Testis (tissue), 3 donors: Measurements from ENCODE around the gene PLCB1. TPM values are rescaled to one million over a fixed set of nuclear protein-coding genes. Genes with fewer than 3 reads are reported as not detected.
A peak's percentile ranks its signal among the peaks of the same experiment; 100 is the strongest.

Experiments
- DNase-seq: peaks from one replicate; pipeline ENCODE4 v3.0.0-alpha.2; 2019
- H3K27ac ChIP-seq, 2 donors: fragments of 200-600 bp; sonication (generic); one replicate each; pipeline ENCODE4 v1.5.1; 2019
- H3K27me3 ChIP-seq: fragments of 200-600 bp; sonication (generic); one replicate; pipeline ENCODE4 v1.5.1; 2019
- H3K36me3 ChIP-seq: fragments of 200-600 bp; sonication (generic); one replicate; pipeline ENCODE4 v1.5.1; 2017; ENCODE audit warnings: low read depth; ENCODE audit errors: missing control alignments
- H3K4me1 ChIP-seq: fragments of 200-600 bp; sonication (generic); one replicate; pipeline ENCODE4 v1.5.1; 2019
- H3K4me3 ChIP-seq, 2 donors: fragments of 200-600 bp; sonication (generic); one replicate each; pipeline ENCODE4 v1.5.1; 2017 to 2019
- H3K9me3 ChIP-seq: fragments of 200-600 bp; sonication (generic); one replicate; pipeline ENCODE4 v1.5.1; 2017
- CTCF ChIP-seq, 3 experiments: fragments of 450-650 bp in 2 of 3; fragments of 200-600 bp in 1 of 3; sonication (generic) in 1 of 3; IDR thresholded peaks; one replicate each; pipeline ENCODE4 v1.5.1; 2016 to 2019; ENCODE audit warnings: antibody characterized with exemption in 3 of 3, mild to moderate bottlenecking in 2 of 3, moderate library complexity in 1 of 3
- POLR2A ChIP-seq: fragments of 450-650 bp; IDR thresholded peaks from one replicate; pipeline ENCODE4 v1.6.1; 2017; ENCODE audit warnings: antibody characterized with exemption, mild to moderate bottlenecking, moderate library complexity
- WGBS, 2 donors: methylation state at CpG; one replicate each; pipeline ENCODE4 v1.1.5; 2018; 5-methylcytosine and 5-hydroxymethylcytosine counted together
- intact Hi-C: fragments of 100-400 bp; cut with DNase I; formaldehyde crosslinking; loops from one replicate; pipeline ENCODE4 v1.15.1; 2023; ENCODE audit warnings: low total_unique reads
- polyA plus RNA-seq: library from polyadenylated mRNA; stranded (reverse); fragments of 350-450 nt; fragmentation: Illumina TruSeq; extraction: RNeasy Lipid Tissue Mini Kit (QIAGEN cat#74804); gene quantifications from one replicate; pipeline ENCODE4 v1.2.3, GENCODE V29; 2014; ENCODE audit warnings: low read depth, low replicate concordance; ENCODE audit not compliant: insufficient read depth
- total RNA-seq, 2 donors: library from RNA; depleted of rRNA; stranded (reverse); fragments of >200 nt; gene quantifications; one replicate each; pipeline ENCODE4 v1.2.3, GENCODE V29; 2016

PLCB1 gene
- total and polyA plus RNA-seq, 3 donors from 2014 or later, result 3.1 to 9.8 (median 8.2) TPM

GRCh38 chr20:8808202-8808535 is 676.1 kb downstream of the PLCB1 start:
- Histone ChIP-seq H3K4me3 (no peak overlapping the region), H3K36me3 (no peaks in the 10 kb centered on the region), H3K27ac (no peak overlapping the region), H3K27me3 (no peaks in the 10 kb centered on the region), H3K4me1 (peaks cover 5% of the 10 kb centered on the region), H3K9me3 (no peaks in the 10 kb centered on the region)
- peak; percentile 76 for DNase-seq
- 33 to 49% methylated on average over 5 of the region's 5 CpGs for WGBS, 2 donors
- TF ChIP-seq POLR2A (no peak), CTCF (IDR thresholded peaks at IDR 0.05) (no peak)
- intact Hi-C loops, result no loop called here

GRCh38 chr20:8809107-8809953 is 677.3 kb downstream of the PLCB1 start:
- intact Hi-C loops, result no loop called here
- DNase-seq, result peak; percentile 47
- Histone ChIP-seq H3K4me3 (no peak overlapping the region), H3K36me3 (no peaks in the 10 kb centered on the region), H3K4me1 (peaks cover 5% of the 10 kb centered on the region), H3K27ac (peak overlapping the region; percentile 47 to 63), H3K27me3 (no peaks in the 10 kb centered on the region), H3K9me3 (no peaks in the 10 kb centered on the region)
- 72 to 82% methylated on average over 14 of the region's 14 CpGs for WGBS, 2 donors
- no peak for TF ChIP-seq CTCF (IDR thresholded peaks at IDR 0.05)
- no peak for TF ChIP-seq POLR2A

GRCh38 chr20:8811801-8812594 is 679.9 kb downstream of the PLCB1 start:
- no peak for DNase-seq

DNA sequence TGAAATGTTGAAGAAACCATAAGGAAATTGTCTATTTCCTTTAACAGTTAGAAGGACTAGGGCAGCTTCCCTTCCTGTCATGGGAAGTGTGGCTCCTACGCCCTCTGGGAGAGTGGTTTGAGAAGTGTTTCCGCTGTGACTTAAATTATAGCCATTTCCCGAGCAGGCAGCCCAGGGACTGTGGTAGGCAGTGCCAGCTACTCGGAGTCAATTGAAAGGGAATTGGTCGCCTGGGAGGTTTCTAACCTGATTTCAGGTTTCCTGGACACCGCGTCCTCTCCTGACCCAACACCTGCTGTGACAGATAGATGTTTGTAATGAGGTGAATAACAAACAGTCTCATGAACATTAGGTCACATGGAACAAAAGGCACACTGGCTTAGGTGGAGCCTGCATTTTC is 680.8 kb downstream of the PLCB1 start:
- no peak for DNase-seq
- intact Hi-C loops, result no loop called here
- Histone ChIP-seq H3K4me3 (no peak overlapping the region), H3K27ac (no peak overlapping the region), H3K4me1 (peaks cover 4% of the 10 kb centered on the region), H3K36me3 (no peaks in the 10 kb centered on the region), H3K9me3 (no peaks in the 10 kb centered on the region), H3K27me3 (no peaks in the 10 kb centered on the region)
- TF ChIP-seq POLR2A (no peak), CTCF (IDR thresholded peaks at IDR 0.05) (no peak)
- 62 to 86% methylated on average over 7 of the region's 7 CpGs for WGBS, 2 donors

More at GRCh38 chr20:8811801-8812594, 679.9 kb downstream of the PLCB1 start:
- H3K27me3 ChIP-seq, result no peaks in the 10 kb centered on the region
- no peak for TF ChIP-seq CTCF (IDR thresholded peaks at IDR 0.05)
- TF ChIP-seq POLR2A, result no peak
- peaks cover 5% of the 10 kb centered on the region for H3K4me1 ChIP-seq
- no peaks in the 10 kb centered on the region for H3K36me3 ChIP-seq
- no peaks in the 10 kb centered on the region for H3K9me3 ChIP-seq
- WGBS, 2 donors, result 93 to 95% methylated on average over 10 to 11 of the region's 11 CpGs
- intact Hi-C loops, result no loop called here
- no peak overlapping the region for H3K27ac ChIP-seq
- H3K4me3 ChIP-seq, result no peak overlapping the region
